DOHH2 (cell line): Measurements from ENCODE around the gene CARD18.
"Not testable (repeated sequence)": the region's sequence is repeated elsewhere in the genome, so short reads cannot be mapped to it uniquely, and the experiment has no call there.

ENCODE experiments used
- CTCF ChIP-seq: fragments of 200-600 bp; sonication (generic); IDR thresholded peaks from one replicate; pipeline ENCODE4 v1.5.1; 2014; ENCODE audit warnings: antibody characterized with exemption, mild to moderate bottlenecking, low read depth, low read length; ENCODE audit not compliant: poor library complexity, severe bottlenecking
- EZH2phosphoT487 ChIP-seq: fragments of 200-600 bp; sonication (generic); IDR thresholded peaks from 2 replicates; pipeline ENCODE4 v1.6.1; 2017; ENCODE audit warnings: borderline replicate concordance, mild to moderate bottlenecking, antibody characterized with exemption, low read length, moderate library complexity, mixed read lengths

GRCh38 chr11:105099594-105099993 is 40.0 kb downstream of the CARD18 start:
- not testable (repeated sequence) for TF ChIP-seq CTCF, EZH2phosphoT487
